Endodermal cell (in vitro differentiated cells): Measurements from ENCODE around the gene TMEM198. TPM values are rescaled to one million over a fixed set of nuclear protein-coding genes. Genes with fewer than 3 reads are reported as not detected.

Experiments
- DNase-seq: peaks from one replicate; pipeline ENCODE4 v3.0.0-alpha.2; 2017
- H3K27ac ChIP-seq: 2 replicates; pipeline ENCODE4 v1.5.1; 2013; ENCODE audit warnings: mild to moderate bottlenecking, low read depth, low read length, moderate library complexity
- H3K27me3 ChIP-seq: 2 replicates; pipeline ENCODE4 v1.6.1; 2013; ENCODE audit warnings: mild to moderate bottlenecking, low read length, moderate library complexity; ENCODE audit not compliant: insufficient read depth, control insufficient read depth, poor library complexity, severe bottlenecking
- H3K36me3 ChIP-seq: 2 replicates; pipeline ENCODE4 v1.7.0; 2013; ENCODE audit warnings: mild to moderate bottlenecking, low read length, moderate library complexity; ENCODE audit not compliant: control insufficient read depth, insufficient read depth
- H3K4me1 ChIP-seq: one replicate; pipeline ENCODE4 v1.7.0; 2013; ENCODE audit warnings: low read length; ENCODE audit not compliant: control insufficient read depth, insufficient read depth
- H3K4me3 ChIP-seq: 2 replicates; pipeline ENCODE4 v1.5.1; 2013; ENCODE audit warnings: mild to moderate bottlenecking, low read length, moderate library complexity
- H3K9ac ChIP-seq: 2 replicates; pipeline ENCODE4 v1.6.1; 2013; ENCODE audit warnings: mild to moderate bottlenecking, low read length, moderate library complexity; ENCODE audit not compliant: poor library complexity, severe bottlenecking; ENCODE audit errors: extremely low read depth
- H3K9me3 ChIP-seq: 2 replicates; pipeline ENCODE4 v1.6.1; 2013; ENCODE audit warnings: mild to moderate bottlenecking, low read length, moderate library complexity; ENCODE audit not compliant: control insufficient read depth
- H3K27ac Mint-ChIP-seq: 2 replicates; pipeline ENCODE4 v1.8.0; 2020; ENCODE audit warnings: mixed read lengths
- H3K27me3 Mint-ChIP-seq: 2 replicates; pipeline ENCODE4 v1.8.0; 2021; ENCODE audit warnings: mild to moderate bottlenecking, mixed read lengths; ENCODE audit not compliant: insufficient read depth
- H3K36me3 Mint-ChIP-seq: 2 replicates; pipeline ENCODE4 v1.8.0; 2020; ENCODE audit warnings: low read depth, mixed read lengths
- H3K4me1 Mint-ChIP-seq: 2 replicates; pipeline ENCODE4 v1.8.0; 2020; ENCODE audit warnings: mixed read lengths
- H3K4me3 Mint-ChIP-seq: 2 replicates; pipeline ENCODE4 v1.8.0; 2020; ENCODE audit warnings: mild to moderate bottlenecking, moderate library complexity, mixed read lengths
- H3K9me3 Mint-ChIP-seq: 2 replicates; pipeline ENCODE4 v1.8.0; 2020; ENCODE audit warnings: mild to moderate bottlenecking, mixed read lengths
- WGBS, 2 experiments: methylation state at CpG; one replicate each; pipeline versions ENCODE4 v1.1.5 to v1.1.7; 2013; ENCODE audit warnings: missing lambda C conversion rate in 2 of 2, mixed read lengths in 1 of 2; ENCODE audit not compliant: insufficient coverage in 1 of 2, insufficient read length in 1 of 2; 5-methylcytosine and 5-hydroxymethylcytosine counted together
- total RNA-seq, 2 donors: library from RNA; stranded (reverse); fragmentation: NEBNext Ultra II Directional in 1 of 2; extraction: Animal tissue kit (Norgen Biotek cat#: 25700) in 1 of 2; gene quantifications; 2 replicates in 1 of 2; 3 replicates in 1 of 2; pipeline ENCODE4 v1.2.1, GENCODE V29; 2021
- TF ChIP-seq, protein P1 (sequence below): fragments of 200-600 bp; sonication (generic); conservative IDR thresholded peaks from 2 replicates; pipeline ENCODE4 v1.5.0; 2021; ENCODE audit warnings: antibody characterized with exemption, mild to moderate bottlenecking

The TMEM198 gene
- total RNA-seq, 2 donors from 2014 or later, result 2.6 to 3.9 TPM

DNA sequence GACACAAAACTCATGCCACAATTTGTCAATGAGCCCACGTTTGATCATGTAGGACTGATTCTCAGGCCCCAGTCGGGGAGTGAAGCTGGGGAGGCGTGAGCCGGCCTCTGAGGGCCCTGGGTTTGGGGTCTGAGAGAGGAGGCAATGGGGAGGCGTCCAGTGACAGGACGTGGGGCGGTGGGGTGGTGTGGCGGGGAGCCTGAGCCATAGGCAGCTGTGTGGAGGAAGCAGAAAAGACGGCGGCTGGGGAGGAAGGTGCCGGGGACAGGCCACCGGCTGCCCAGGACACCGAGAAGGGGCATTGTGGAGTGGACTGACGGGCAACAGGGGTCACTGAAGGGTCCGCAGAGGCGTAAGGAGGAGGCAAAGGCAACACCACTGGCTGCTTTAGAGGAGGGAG is 7.4 kb upstream of the TMEM198 start:
- 92 to 95% methylated on average over 6 to 16 of the region's 16 CpGs for whole genome bisulfite sequencing, 2 experiments
- Histone ChIP-seq H3K27me3 (peaks cover 7% of the 10 kb centered on the region), H3K9ac (no peak overlapping the region), H3K36me3 (peaks cover 18% of the 10 kb centered on the region), H3K9me3 (no peaks in the 10 kb centered on the region), H3K4me3 (no peak overlapping the region), H3K27ac (no peak overlapping the region), H3K4me1 (peaks cover 8% of the 10 kb centered on the region)
- Mint-ChIP-seq H3K27ac (no peak overlapping the region), H3K4me1 (peaks cover 12% of the 10 kb centered on the region), H3K4me3 (no peak overlapping the region), H3K36me3 (peaks cover 20% of the 10 kb centered on the region), H3K27me3 (peaks cover 18% of the 10 kb centered on the region), H3K9me3 (no peaks in the 10 kb centered on the region)
- no peak for DNase-seq
- TF ChIP-seq, protein P1, sequence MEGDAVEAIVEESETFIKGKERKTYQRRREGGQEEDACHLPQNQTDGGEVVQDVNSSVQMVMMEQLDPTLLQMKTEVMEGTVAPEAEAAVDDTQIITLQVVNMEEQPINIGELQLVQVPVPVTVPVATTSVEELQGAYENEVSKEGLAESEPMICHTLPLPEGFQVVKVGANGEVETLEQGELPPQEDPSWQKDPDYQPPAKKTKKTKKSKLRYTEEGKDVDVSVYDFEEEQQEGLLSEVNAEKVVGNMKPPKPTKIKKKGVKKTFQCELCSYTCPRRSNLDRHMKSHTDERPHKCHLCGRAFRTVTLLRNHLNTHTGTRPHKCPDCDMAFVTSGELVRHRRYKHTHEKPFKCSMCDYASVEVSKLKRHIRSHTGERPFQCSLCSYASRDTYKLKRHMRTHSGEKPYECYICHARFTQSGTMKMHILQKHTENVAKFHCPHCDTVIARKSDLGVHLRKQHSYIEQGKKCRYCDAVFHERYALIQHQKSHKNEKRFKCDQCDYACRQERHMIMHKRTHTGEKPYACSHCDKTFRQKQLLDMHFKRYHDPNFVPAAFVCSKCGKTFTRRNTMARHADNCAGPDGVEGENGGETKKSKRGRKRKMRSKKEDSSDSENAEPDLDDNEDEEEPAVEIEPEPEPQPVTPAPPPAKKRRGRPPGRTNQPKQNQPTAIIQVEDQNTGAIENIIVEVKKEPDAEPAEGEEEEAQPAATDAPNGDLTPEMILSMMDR, result no peak

DNA sequence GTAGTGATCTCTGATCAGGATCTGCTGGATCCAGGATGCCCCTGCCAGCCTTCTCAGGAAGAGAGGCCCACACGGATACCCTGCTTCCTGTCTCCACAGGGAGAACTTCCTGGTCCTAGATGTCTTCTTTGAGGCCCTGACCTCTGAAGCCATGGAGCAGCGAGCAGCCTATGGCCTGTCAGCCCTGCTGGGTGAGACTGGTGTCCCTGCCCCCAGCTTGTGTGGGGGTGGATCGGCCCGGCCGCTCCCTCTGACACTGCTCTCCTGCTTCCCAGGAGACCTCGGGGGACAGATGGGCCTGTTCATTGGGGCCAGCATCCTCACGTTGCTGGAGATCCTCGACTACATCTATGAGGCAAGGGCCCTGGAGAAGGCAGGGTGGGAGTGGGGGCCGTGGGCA is 6.9 kb upstream of the TMEM198 start:
- H3K27me3 ChIP-seq, result peaks cover 2% of the 10 kb centered on the region
- peaks cover 15% of the 10 kb centered on the region for H3K27me3 Mint-ChIP-seq
- peak overlapping the region; percentile 48 for H3K27ac Mint-ChIP-seq
- no peaks in the 10 kb centered on the region for H3K9me3 ChIP-seq
- no peak overlapping the region for H3K27ac ChIP-seq
- H3K4me3 Mint-ChIP-seq, result no peak overlapping the region
- H3K4me3 ChIP-seq, result no peak overlapping the region
- TF ChIP-seq, protein P1, result no peak
- H3K36me3 ChIP-seq, result peaks cover 19% of the 10 kb centered on the region
- DNase-seq, result no peak
- no peak overlapping the region for H3K9ac ChIP-seq
- WGBS, 2 experiments, result 88 to 91% methylated on average over 6 to 9 of the region's 9 CpGs
- peaks cover 8% of the 10 kb centered on the region for H3K4me1 ChIP-seq
- peaks cover 12% of the 10 kb centered on the region for H3K4me1 Mint-ChIP-seq
- H3K36me3 Mint-ChIP-seq, result peaks cover 20% of the 10 kb centered on the region
- H3K9me3 Mint-ChIP-seq, result no peaks in the 10 kb centered on the region

DNA sequence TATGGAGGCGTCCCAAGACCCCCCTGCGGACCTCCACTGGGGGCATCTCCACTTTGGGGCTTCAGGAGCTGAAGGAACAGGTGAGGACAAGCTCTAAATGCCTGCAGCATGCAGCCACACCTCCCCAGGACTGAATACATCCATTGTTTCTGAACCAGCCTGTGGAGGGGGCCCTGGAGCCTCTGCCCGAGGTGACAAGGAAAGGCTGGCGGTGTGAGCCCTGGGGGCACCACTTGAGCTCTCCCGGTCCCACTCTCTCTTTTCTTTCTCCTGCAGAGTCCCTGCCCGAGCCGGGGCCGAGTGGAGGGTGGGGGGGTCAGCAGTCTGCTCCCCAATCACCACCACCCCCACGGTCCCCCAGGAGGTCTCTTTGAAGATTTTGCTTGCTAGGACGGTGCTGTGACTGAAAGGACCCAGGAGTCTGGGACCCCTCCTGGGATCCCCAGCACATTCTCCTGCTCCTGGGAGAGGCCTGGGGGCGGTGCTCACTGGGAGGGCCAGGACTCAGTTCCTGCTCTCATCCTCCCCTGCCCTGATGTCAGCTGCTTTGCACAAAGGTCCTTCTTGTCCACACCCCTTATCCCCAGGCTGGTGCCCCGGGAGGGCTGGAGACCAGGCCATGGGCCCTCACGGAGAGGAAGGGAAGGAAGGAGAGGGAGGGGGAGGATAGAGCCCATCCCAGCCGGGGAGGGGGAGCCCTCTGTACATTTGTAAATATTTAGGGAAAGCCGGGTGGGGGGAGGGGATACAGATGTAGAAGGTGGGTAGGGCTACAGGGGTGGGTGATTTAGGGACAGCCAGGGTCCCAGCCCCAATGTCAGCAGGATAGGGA is 6.0 kb upstream of the TMEM198 start:
- Histone ChIP-seq H3K36me3 (peaks cover 19% of the 10 kb centered on the region), H3K27me3 (no peaks in the 10 kb centered on the region), H3K4me3 (no peak overlapping the region), H3K27ac (no peak overlapping the region), H3K9ac (no peak overlapping the region), H3K9me3 (no peaks in the 10 kb centered on the region), H3K4me1 (peaks cover 8% of the 10 kb centered on the region)
- WGBS, 2 experiments, result 70 to 76% methylated on average over 6 to 14 of the region's 15 CpGs
- TF ChIP-seq, protein P1, result peak; percentile 40
- Mint-ChIP-seq H3K27me3 (peaks cover 8% of the 10 kb centered on the region), H3K27ac (no peak overlapping the region), H3K4me1 (peaks cover 19% of the 10 kb centered on the region), H3K4me3 (no peak overlapping the region), H3K9me3 (no peaks in the 10 kb centered on the region), H3K36me3 (peaks cover 20% of the 10 kb centered on the region)
- DNase-seq, result peak; percentile 79
